GM18870 (cell line): ENCODE measurements around the gene CACNA1C.

Experiments used
- ATAC-seq: cut with Tn5 transposase; IDR thresholded peaks from one replicate; pipeline ENCODE4 v1.9.1; 2021; ENCODE audit warnings: moderate library complexity; ENCODE audit not compliant: unreplicated experiment

Gene CACNA1C

DNA sequence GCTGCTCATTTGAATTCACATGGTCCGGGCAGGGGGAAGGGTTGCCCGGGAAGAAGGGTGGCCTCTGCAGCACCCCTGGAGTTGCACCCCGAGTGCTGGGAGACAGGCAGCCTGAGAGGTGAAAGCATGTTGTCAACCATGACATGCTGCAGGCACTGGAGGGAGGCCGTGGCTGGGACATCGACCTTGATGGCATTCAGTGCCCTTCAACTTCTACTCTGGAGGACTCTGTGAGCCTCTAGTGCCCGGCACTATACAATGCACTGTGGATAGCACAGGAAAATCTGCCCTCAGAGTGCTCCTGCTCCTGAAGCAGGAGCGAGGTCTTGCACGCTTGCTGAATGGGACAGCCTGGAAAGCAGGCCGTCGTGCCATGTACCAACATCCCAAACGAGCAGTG is 382.7 kb downstream of the CACNA1C start:
- no peak for ATAC-seq

DNA sequence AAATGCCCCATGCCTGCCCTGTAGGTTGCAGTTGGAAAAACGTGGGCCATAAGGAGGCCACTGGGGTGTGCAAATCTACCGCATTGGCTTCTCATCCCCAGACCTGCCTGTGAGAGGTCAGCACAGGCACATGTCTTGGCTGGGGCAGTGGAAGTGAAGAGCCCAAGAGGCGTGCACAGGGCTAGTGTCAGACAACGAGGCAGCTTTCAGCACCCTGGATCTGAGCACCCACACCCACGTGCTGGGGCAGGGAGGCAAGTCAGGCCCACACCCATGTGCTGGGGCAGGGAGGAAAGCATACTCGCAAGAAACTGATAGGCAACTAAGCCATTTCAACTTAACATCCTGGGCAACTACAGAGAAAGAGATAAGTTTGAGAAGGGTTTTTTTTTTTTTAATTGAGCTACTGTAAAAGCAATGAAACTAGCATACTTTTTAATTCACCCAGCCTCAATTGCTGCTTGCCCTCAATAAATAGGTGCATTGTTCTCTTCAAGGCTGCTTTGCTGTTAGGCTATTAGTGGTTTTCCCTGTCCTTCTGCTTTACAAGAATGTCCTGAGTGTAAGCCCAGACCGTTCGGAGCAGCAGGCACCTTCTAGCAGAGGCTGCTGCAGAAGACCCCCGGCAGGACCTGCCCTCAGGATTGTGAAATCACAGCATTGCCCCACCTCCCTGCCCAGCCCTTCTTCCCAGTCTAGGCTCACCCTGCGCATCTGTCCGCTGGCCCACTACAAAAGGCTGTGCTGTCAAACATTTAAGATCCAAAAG is 386.7 kb downstream of the CACNA1C start:
- no peak for ATAC-seq

DNA sequence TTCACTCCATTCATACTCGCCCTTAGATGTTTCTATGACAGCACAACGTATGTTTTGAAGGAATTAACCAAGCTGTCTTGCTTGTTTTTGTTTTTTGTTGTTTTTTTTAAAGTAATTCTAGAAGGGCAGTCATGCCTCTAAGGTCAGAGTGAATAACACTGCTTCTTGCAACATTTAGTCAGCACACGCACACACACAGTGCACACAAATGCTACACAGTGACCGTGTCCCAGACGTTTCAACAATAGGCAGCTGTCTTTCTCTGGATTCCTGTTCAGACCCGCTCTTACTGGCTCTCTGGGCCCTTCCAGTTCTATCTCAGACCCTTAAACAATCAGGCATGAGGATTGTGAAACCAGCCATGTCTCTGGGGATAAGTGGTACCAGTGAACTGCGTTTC is 391.0 kb downstream of the CACNA1C start:
- ATAC-seq = no peak

DNA sequence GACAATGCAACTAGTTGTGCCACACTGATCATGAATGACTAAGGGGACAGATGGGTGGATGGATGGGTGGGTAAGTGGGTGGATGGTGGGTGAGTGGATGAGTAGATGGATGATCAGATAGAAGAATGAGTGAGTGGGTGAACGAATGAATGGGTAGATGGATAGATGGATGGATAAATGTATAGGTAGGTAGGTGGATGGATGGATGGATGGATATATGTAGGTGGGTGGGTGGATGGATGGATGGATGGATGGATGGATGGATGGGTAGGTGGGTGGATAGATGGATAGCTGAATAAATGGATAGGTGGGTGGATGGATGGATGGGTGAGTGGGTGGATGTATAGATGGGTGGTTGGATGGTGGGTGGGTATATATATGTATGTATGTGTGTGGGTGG is 393.2 kb downstream of the CACNA1C start:
- ATAC-seq = no peak

DNA sequence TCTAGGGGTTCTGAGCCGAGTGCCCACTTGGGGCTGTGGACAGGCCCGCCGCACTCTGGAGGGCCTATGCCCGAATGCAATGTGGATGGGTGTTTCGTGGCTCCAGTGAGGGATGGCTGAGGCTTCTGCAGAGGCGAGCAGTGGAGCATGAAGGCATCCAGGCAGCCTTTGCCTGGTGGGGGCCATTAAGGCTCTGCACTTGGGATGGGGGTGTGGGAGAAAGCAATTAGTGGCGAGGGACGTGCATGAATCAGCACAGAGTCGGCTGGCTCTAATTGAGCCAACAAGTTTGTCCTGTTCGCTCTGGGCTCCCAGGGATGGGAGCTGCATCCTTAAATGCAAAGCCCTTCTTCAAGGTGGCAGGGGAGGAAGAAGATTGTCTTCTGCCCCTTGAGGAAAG is 395.1 kb downstream of the CACNA1C start:
- ATAC-seq = no peak

DNA sequence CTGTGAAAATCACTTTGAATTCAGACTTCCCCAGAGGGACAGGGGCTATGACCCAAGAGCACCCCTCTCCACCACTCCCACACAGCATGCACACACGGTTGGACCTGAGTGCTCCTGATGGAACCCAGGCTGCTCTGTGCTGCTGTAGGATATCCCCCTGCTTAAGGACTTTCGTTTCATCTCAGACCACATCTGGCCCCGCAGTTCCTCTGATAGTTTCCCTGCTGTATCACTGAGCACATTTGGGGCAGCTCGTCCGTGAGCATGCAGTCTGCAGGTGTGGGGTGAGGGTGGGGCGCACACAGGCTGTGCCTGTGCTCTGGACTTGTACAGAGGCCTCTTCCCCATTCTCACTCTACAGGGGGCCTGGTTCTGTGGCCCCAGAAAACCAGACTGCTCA is 396.8 kb downstream of the CACNA1C start:
- no peak for ATAC-seq

DNA sequence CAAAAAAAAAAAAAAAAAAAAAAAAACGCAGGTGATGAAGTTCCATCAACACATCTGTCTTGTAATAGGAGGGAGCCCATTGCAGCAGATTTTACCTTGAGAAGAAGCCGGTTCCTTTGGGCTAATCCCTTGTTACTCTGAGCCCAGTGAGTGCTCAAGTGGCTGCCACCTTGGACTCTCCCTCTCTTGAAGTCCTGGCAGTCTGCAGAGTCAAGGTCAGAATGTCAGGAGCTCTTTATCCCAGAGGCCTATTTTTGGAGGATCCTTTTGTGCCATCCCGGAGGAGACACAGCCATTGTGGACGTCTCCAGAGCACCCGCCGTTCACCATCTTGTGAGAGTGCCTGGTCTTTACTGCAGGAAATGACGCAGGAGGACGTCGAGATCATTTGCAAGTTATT is 397.8 kb downstream of the CACNA1C start:
- ATAC-seq = no peak

DNA sequence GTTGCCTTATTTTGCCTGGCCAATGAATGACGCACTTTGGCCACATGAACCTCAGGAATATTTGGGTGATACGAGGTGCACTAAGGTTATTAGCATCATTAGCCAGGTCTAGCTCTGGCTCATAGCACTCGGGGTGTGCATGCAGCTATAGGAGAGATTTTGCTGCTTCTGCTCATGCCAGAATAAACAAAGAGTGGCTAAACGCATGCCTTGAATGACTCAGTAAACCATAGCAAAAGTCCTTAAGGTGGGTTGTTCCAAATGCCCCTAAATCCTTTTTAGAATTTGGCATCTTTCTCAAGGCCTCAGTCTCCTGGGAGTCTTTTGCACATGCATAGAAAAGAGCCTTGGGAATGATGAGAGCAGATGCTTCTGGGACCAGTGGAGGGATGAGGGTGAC is 398.2 kb downstream of the CACNA1C start:
- ATAC-seq = no peak

DNA sequence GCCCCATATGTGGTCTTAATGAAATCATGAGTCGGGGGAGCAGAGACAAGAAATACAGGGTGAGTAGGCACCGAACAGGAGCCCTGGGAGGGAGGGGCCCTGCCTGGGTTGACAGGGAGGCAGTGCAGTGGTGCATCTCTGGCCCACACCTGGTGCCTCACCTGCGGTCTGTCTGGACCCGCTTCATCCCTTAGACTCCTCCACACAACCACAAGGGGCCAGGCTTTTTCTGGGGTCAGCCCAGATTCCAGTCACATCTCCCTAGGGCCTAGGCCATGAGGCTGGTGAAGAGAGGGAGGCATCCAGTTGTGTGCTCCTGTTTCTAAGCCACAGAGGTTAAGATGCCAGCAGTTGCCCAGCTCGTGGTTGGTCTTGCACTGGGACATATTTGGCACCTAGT is 398.7 kb downstream of the CACNA1C start:
- ATAC-seq = no peak

DNA sequence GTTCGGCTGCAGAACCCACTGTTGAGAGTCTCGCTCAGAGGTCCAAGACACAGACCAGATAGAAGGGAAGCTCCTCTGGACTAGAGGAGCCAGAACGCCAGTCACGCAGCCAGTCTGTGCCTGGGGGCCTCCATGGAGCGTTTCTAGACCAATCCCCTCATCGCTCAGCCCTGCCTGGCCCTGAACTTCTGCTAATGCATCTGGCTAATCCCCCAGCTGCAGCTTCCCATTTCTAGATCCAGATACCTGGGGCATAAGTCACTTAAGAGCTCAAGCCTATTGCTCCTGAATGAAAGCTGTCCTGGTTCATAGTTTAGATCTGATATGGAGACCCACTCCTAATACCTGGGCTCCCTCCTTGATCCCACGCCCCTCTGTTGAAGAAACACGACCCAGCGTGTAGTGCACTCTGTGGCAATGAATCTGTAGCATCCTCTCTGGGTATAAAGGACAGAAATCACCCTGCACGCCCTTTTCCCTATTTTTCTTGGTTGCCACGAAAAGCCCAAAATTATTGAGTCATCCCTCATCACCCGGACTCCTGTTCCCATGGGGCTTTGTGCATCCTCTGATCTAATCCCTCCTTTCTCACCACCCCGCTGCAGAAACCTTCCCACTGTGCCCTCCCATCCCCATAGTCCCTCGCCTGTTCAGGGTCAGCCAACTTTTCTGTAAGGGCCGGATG is 400.4 kb downstream of the CACNA1C start:
- ATAC-seq = no peak

DNA sequence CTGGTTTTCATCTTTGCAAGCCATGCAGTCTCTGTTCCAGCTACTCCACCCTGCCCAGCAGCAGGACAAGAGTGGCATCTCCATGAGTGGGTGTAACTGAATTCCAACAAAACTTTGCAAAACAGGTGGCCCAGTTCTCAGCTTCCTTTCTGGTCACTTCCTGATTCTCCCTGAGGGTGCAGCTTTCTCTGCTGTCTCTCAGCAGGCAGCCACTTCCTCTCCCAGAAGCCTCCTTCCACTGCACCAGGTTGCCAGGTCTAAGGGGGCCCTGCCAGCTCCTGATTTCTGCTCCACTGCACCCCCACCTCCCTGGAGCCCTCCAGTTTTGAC is 400.9 kb downstream of the CACNA1C start:
- no peak for ATAC-seq

DNA sequence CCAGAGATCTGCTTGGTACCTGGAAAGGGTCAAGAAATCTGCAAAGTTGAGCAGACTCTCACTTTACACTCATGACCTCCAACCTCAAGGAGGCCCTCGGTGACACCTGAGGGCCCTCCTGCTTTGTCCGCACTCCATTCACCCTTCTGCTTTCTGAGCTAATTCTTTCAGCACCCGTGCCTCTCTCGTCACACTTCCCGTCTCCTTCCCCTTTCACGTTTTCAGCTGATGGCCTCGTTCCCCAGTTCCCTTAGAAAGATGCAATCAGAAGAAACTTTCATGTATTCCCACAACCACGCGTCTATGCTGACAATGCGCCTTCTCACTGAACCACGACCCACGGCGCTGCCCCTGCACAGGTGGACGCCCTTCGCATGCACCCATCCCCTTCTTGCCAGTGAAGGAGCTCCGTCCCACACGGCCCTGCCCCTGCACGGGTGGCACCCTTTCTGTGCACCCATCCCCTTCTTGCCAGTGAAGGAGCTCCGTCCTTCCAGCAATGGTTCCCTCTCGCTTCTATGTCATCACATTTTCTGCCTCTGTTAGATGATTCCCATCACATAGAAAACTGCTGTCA is 401.9 kb downstream of the CACNA1C start:
- no peak for ATAC-seq

DNA sequence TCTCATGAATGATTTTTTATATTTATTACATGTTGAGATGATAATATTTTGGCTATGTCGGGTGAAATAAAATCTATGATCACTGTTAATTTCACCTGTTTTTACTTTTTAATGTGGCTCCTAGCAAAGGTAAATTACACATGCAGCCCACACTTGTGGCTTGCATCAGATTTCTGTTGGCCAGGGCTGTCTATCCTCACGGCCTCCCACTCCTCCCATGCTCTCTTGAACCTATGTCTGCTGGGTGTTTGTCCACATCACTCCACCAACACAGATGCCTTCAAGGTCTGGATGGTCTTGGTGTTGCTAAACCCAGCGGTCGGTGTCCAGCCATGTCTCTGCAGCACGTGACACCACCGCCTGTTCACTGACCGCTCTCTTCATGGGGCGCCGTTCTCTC is 402.6 kb downstream of the CACNA1C start:
- ATAC-seq = no peak

DNA sequence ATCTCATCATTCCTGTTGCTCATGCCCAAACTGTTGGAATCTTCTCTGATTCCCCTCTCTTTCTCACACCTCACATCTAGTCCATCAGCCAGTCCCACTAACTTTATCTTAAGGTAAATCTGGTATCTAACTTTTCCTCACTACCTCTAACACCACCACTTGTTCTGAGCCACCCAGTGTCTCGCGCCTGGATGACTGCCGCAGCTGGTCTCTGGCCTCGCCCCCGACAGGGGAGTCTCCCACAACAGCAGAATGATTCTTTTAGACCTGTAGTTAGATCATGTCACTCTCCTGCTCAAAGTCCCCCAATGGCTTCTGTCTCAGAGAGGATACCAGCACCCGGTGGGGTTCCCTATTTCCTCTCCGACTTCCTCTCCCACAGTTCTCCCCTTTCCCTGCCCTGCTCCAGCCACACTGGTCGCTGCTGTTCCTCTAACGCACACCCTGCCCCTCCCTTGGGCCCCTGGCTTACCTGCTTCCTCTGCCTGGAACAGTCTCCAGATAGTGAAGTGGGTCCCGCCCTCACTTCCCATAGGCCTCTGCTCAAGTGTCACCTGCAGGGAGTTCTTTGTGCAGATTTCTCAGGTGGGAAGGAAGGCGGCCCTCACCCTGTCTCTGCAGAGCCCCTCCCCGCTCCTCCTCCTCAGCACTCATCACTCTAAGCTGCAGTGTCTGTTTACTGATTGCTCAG is 403.5 kb downstream of the CACNA1C start:
- no peak for ATAC-seq

DNA sequence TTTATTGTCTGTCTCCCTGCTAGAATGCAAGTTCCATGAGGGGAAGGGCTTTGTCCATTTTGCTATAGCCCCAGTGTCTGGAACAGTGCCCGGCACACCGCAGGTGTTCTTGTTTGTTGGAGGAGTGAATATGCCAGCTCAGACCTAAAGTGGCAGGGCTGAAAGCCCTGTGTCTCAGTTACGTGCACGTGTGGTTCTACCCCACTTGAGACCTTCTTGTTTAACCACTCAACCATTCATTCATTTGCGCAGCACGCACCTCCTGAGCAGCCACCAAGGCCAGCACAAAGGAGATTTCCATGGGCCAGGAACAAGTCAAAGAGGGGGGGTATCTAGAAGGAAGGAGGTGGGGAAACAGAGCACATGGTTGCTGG is 404.0 kb downstream of the CACNA1C start:
- ATAC-seq = no peak

DNA sequence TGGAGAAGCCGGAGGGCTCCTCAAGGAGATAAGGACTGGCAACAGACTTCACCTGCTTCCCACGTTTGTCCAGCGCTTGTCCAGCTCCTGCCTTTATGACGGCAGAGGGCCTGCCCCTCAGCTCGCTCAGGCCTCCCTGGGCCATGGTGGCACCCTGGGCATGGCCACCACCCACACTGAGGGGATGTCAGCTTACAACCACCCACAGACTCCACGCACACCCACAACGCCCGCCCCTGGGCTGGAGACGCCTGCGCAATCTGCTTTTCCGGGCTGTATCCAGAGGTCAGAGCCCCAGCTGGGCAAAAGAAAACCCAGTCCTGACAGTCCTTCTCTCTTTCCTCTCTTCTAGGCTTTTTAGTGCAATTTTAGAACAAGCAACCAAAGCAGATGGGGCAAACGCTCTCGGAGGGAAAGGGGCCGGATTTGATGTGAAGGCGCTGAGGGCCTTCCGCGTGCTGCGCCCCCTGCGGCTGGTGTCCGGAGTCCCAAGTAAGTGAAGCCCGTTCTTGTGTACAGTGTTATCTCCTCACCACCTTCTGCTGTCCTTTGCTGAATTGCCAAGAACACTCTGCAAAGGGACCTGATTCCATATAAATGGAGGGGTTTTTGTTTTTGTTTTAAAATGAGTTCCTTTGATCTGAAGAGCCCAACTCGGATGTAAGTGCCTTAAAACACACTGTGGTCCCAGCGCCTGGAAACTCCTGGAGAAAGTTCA is 404.6 kb downstream of the CACNA1C start:
- no peak for ATAC-seq

DNA sequence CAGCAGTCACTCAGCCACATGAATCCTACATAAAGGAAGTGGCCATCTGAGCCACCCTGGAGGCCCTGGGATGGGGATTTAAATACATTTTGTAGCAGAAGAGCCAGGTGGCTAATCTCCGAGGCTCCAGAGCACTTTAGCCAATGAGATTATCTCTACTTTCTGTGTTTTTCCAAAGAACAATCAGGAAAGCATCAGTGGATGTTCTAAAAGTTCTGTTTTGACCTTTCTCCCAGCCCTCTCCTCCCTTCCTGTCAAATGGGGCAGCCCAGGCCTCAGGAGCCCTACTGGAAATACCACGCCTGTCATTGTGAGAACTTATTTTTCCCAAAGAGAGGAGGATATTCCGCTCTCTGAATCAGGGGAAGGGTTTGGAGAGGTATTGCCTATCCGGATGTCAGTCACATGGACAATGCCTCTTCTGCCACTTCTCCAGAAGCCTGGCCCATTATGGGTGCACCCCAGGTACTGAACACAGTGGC is 405.2 kb downstream of the CACNA1C start:
- no peak for ATAC-seq

DNA sequence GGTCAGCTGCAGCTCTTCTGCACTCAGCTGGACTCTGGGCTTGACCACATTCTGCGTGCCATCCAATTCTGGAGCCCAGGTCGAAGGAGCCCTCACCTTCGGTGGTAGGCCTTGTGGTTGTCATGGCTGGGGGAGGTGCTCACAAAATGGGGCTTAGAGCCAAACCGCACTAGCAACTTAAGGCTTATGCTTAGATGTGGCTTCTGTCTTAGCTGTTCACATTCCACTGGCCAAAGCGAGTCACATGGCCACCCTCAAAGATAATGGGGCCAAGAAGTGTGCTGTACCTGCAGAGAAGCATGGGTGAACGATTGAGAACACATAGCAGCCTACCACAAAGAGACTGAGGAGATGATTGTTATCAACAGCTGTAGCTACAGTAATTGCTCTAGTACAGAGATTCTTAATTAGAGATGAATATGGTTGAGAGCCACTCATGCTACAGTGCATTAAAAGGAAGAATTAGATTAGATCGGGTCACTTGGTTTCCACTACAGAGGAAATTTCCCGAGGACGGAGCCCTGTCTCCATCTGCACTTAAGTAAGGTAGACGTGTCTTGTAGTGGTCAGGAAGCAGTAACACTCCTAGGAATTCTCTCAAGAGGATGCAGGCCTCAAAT is 407.4 kb downstream of the CACNA1C start:
- ATAC-seq = no peak

DNA sequence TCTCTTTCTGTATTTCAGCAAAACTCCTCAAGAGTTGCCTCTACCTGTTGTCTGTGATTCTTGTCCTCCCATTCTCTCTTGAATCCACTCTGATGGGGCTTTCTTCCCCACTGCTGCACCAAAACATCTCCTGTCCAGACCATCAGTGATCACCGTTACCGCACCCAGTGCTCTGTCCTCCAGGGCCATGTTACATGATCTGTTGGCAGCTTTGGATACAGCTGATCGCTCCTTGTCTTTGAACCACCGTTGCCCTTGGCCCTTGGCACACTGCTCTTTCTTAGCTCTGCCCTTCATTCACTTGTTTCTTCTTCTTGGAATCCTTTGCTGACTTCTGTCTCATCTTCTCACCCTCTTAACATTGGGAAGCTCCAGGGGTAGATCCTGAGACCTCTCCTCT is 408.3 kb downstream of the CACNA1C start:
- ATAC-seq = no peak

DNA sequence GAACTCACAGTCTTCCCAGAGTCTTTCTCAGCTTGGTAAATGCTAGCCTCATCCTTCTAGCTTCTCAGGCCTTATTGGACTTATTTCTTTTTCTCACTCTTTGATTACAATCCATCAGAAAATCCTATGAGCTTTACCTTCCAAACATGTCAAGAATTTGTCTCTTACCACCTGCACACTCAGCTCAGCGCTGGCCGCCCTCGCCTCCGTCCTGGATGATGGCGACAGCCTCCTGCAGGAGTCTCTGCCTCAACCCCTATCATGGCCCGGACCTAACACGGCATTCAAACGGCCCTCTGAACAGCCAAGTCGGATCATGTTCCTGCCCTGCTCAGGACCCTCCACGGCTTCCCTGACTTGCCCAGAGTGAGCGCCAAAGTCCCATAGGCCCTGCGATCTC is 408.9 kb downstream of the CACNA1C start:
- ATAC-seq = no peak

DNA sequence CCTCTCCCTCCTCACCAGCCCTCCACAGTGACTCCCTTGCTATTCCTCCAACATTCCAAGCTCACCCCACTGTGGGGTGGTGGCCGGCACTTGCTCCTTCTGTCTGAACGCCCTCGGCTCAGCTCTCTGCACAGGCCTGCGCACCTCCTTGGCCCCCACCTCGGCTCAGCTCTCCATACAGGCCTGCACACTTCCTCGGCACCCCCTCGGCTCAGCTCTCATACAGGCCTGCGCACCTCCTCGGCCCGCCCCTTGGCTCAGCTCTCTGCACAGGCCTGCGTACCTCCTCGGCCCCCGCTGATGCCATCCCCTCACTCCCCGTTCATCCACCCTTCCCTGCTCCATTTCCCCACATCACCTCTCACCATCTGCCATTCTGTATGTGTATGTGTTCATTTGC is 409.3 kb downstream of the CACNA1C start:
- no peak for ATAC-seq
